Esophagus squamous epithelium (tissue), 5 donors: Measurements from ENCODE around the gene RBM17. TPM values are rescaled to one million over a fixed set of nuclear protein-coding genes. Genes with fewer than 3 reads are reported as not detected.

Experiments used
- DNase-seq: peaks from one replicate; lab custom pipeline; 2025; lab: John Stamatoyannopoulos, UW
- H3K27ac ChIP-seq, 4 donors: fragments of 200-600 bp; sonication (generic); one replicate each; pipeline ENCODE4 v1.5.1; 2016 to 2019; ENCODE audit warnings: mild to moderate bottlenecking in 1 of 4
- H3K27me3 ChIP-seq, 4 donors: fragments of 200-600 bp; sonication (generic); 1 replicate in 3 of 4; 2 replicates in 1 of 4; pipeline versions ENCODE4 v1.5.1 to v1.6.0; 2017 to 2021; ENCODE audit warnings: antibody characterized with exemption in 1 of 4
- H3K36me3 ChIP-seq, 3 donors: fragments of 200-600 bp; sonication (generic); one replicate each; pipeline ENCODE4 v1.5.1; 2016 to 2019
- H3K4me1 ChIP-seq, 3 donors: fragments of 200-600 bp; sonication (generic); one replicate each; pipeline ENCODE4 v1.5.1; 2017 to 2019
- H3K4me3 ChIP-seq, 4 donors: fragments of 200-600 bp; sonication (generic); 1 replicate in 3 of 4; 2 replicates in 1 of 4; pipeline ENCODE4 v1.5.1; 2016 to 2019; ENCODE audit warnings: mild to moderate bottlenecking in 2 of 4, moderate library complexity in 1 of 4
- H3K9me3 ChIP-seq, 3 donors: fragments of 200-600 bp; sonication (generic); one replicate each; pipeline ENCODE4 v1.5.1; 2016 to 2019
- CTCF ChIP-seq, 6 experiments: fragments of 450-650 bp in 4 of 6; fragments of 200-600 bp in 2 of 6; sonication (generic) in 2 of 6; IDR thresholded peaks; one replicate each; pipeline ENCODE4 v1.5.1; 2016 to 2019; ENCODE audit warnings: antibody characterized with exemption in 6 of 6, mild to moderate bottlenecking in 4 of 6, moderate library complexity in 4 of 6
- POLR2A ChIP-seq, 4 donors: fragments of 450-650 bp; IDR thresholded peaks; one replicate each; pipeline ENCODE4 v1.6.1; 2017; ENCODE audit warnings: antibody characterized with exemption in 4 of 4, mild to moderate bottlenecking in 4 of 4, moderate library complexity in 3 of 4
- WGBS, 2 donors: methylation state at CpG; one replicate each; pipeline ENCODE4 v1.1.5; 2018; 5-methylcytosine and 5-hydroxymethylcytosine counted together
- intact Hi-C: fragments of 100-400 bp; cut with DNase I; formaldehyde crosslinking; loops from one replicate; pipeline ENCODE4 v1.15.0; 2022
- total RNA-seq, 4 donors: library from RNA; depleted of rRNA; stranded (reverse); fragments of >200 nt; gene quantifications; one replicate each; pipeline ENCODE4 v1.1.0, GENCODE V29; 2016
- donor health status: DM: yes; HTN: yes; CAD: no.

The RBM17 gene
- total RNA-seq, 4 donors from 2014 or later: 35.7 to 61.8 (median 39.4) TPM

- no peak for DNase-seq
- TF ChIP-seq CTCF (IDR thresholded peaks at IDR 0.05) (no peak), POLR2A (IDR thresholded peaks at IDR 0.05) (no peak)
Observed at GRCh38 chr10:6095810-6096570, 7.2 kb downstream of the RBM17 start.

GRCh38 chr10:6097063-6097462, 8.2 kb downstream of the RBM17 start:
- Histone ChIP-seq H3K9me3 (no peaks in the 10 kb centered on the region), H3K27me3 (no peaks in the 10 kb centered on the region), H3K27ac (no peak overlapping the region), H3K36me3 (peaks cover 2 to 54% (median 17%) of the 10 kb centered on the region in 3 donors), H3K4me3 (no peak overlapping the region), H3K4me1 (peaks cover 0 to 44% (median 11%) of the 10 kb centered on the region in 3 donors)
- 88 to 92% methylated on average over 4 to 5 of the region's 5 CpGs for WGBS, 2 donors
- TF ChIP-seq CTCF (IDR thresholded peaks at IDR 0.05) (no peak), POLR2A (IDR thresholded peaks at IDR 0.05) (no peak)
- intact Hi-C loops: no loop called here
- DNase-seq: no peak

More at GRCh38 chr10:6095810-6096570, 7.2 kb downstream of the RBM17 start:
- peaks cover 0 to 55% (median 15%) of the 10 kb centered on the region in 3 donors for H3K4me1 ChIP-seq
- peaks cover 0 to 43% (median 13%) of the 10 kb centered on the region in 3 donors for H3K36me3 ChIP-seq
- H3K4me3 ChIP-seq: no peak overlapping the region
- H3K27me3 ChIP-seq: no peaks in the 10 kb centered on the region
- intact Hi-C loops: no loop called here
- H3K9me3 ChIP-seq: no peaks in the 10 kb centered on the region
- WGBS, 2 donors: 77 to 81% methylated on average over 11 to 12 of the region's 12 CpGs
- H3K27ac ChIP-seq: no peak overlapping the region

GRCh38 chr10:6098156-6098555, 9.3 kb downstream of the RBM17 start:
- peaks cover 7 to 65% (median 17%) of the 10 kb centered on the region in 3 donors for H3K36me3 ChIP-seq
- intact Hi-C loops: no loop called here

GRCh38 chr10:6100370-6100769, 11.5 kb downstream of the RBM17 start:
- Histone ChIP-seq H3K27ac (no peak overlapping the region), H3K9me3 (no peaks in the 10 kb centered on the region), H3K4me1 (peaks cover 0 to 18% (median 7%) of the 10 kb centered on the region in 3 donors), H3K36me3 (peaks cover 7 to 87% (median 17%) of the 10 kb centered on the region in 3 donors), H3K27me3 (no peaks in the 10 kb centered on the region), H3K4me3 (no peak overlapping the region)
- TF ChIP-seq POLR2A (IDR thresholded peaks at IDR 0.05) (no peak), CTCF (IDR thresholded peaks at IDR 0.05) (no peak)
- 73 to 80% methylated on average over 1 of the region's 1 CpG for WGBS, 2 donors
- intact Hi-C loops: no loop called here
- no peak for DNase-seq

More at GRCh38 chr10:6098156-6098555, 9.3 kb downstream of the RBM17 start:
- Histone ChIP-seq H3K4me3 (no peak overlapping the region), H3K4me1 (peaks cover 0 to 33% (median 7%) of the 10 kb centered on the region in 3 donors), H3K9me3 (no peaks in the 10 kb centered on the region), H3K27me3 (no peaks in the 10 kb centered on the region), H3K27ac (no peak overlapping the region)
- no peak for TF ChIP-seq CTCF (IDR thresholded peaks at IDR 0.05)
- no peak for TF ChIP-seq POLR2A (IDR thresholded peaks at IDR 0.05)
- whole genome bisulfite sequencing, 2 donors: 87 to 88% methylated on average over 7 of the region's 7 CpGs
- DNase-seq: no peak

GRCh38 chr10:6101181-6101580, 12.3 kb downstream of the RBM17 start:
- H3K27me3 ChIP-seq: no peaks in the 10 kb centered on the region
- H3K27ac ChIP-seq: no peak overlapping the region
- H3K9me3 ChIP-seq: no peaks in the 10 kb centered on the region
- 89 to 93% methylated on average over 8 of the region's 8 CpGs for WGBS, 2 donors
- H3K4me1 ChIP-seq: peaks cover 0 to 10% (median 0%) of the 10 kb centered on the region in 3 donors
- no peak overlapping the region for H3K4me3 ChIP-seq
- no peak for DNase-seq
- TF ChIP-seq CTCF (IDR thresholded peaks at IDR 0.05) (no peak), POLR2A (IDR thresholded peaks at IDR 0.05) (no peak)
- H3K36me3 ChIP-seq: peaks cover 7 to 95% (median 17%) of the 10 kb centered on the region in 3 donors
- intact Hi-C loops: no loop called here
